Suprapubic skin (tissue), 4 donors: ENCODE results near the gene DSCAML1. TPM values are rescaled to one million over a fixed set of nuclear protein-coding genes. Genes with fewer than 3 reads are reported as not detected.

Experiments used
- DNase-seq, 2 donors: peaks; one replicate each; pipeline ENCODE4 v3.0.0-alpha.2; 2019; ENCODE audit warnings: low spot score in 2 of 2
- H3K27ac ChIP-seq: fragments of 200-600 bp; sonication (generic); one replicate; pipeline ENCODE4 v1.5.1; 2019
- H3K27me3 ChIP-seq: fragments of 200-600 bp; sonication (generic); one replicate; pipeline ENCODE4 v1.5.1; 2019
- H3K36me3 ChIP-seq: fragments of 200-600 bp; sonication (generic); one replicate; pipeline ENCODE4 v1.5.1; 2019
- H3K4me1 ChIP-seq: fragments of 200-600 bp; sonication (generic); one replicate; pipeline ENCODE4 v1.5.1; 2019
- H3K4me3 ChIP-seq: fragments of 200-600 bp; sonication (generic); one replicate; pipeline ENCODE4 v1.5.1; 2019; ENCODE audit warnings: mild to moderate bottlenecking
- H3K9me3 ChIP-seq: fragments of 200-600 bp; sonication (generic); one replicate; pipeline ENCODE4 v1.5.1; 2019
- CTCF ChIP-seq, 2 donors: fragments of 200-600 bp in 1 of 2; fragments of 450-650 bp in 1 of 2; sonication (generic) in 1 of 2; IDR thresholded peaks; one replicate each; pipeline ENCODE4 v1.5.1; 2016 to 2019; ENCODE audit warnings: antibody characterized with exemption in 2 of 2, mild to moderate bottlenecking in 1 of 2, moderate library complexity in 1 of 2
- EP300 ChIP-seq: sonication (generic); formaldehyde crosslinking; IDR thresholded peaks from one replicate; pipeline ENCODE4 v1.6.1; 2017; ENCODE audit warnings: antibody characterized with exemption
- POLR2A ChIP-seq, 2 donors: fragments of 450-650 bp; IDR thresholded peaks; one replicate each; pipeline ENCODE4 v1.6.1; 2017; ENCODE audit warnings: antibody characterized with exemption in 2 of 2, mild to moderate bottlenecking in 2 of 2, moderate library complexity in 2 of 2
- POLR2AphosphoS5 ChIP-seq, 3 donors: sonication (generic); formaldehyde crosslinking; IDR thresholded peaks; one replicate each; pipeline ENCODE4 v1.6.1; 2017; ENCODE audit warnings: antibody characterized with exemption in 3 of 3
- WGBS: methylation state at CpG from one replicate; pipeline ENCODE4 v1.1.5; 2018; 5-methylcytosine and 5-hydroxymethylcytosine counted together
- total RNA-seq, 4 donors: library from RNA; depleted of rRNA; stranded (reverse); fragments of >200 nt; gene quantifications; one replicate each; pipeline ENCODE4 v1.1.0, GENCODE V29; 2016

Gene DSCAML1
- total RNA-seq, 4 donors from 2014 or later, result 0.11 to 0.24 (median 0.21) TPM; not detected in 1

GRCh38 chr11:117438371-117439000 lies 358.5 kb downstream of the DSCAML1 start:
- WGBS, result 77% methylated on average over 9 of the region's 17 CpGs

GRCh38 chr11:117437791-117438130 lies 359.3 kb downstream of the DSCAML1 start:
- no peak for DNase-seq
- H3K27ac ChIP-seq, result no peak overlapping the region

More at GRCh38 chr11:117438371-117439000, 358.5 kb downstream of the DSCAML1 start:
- no peaks in the 10 kb centered on the region for H3K36me3 ChIP-seq
- H3K9me3 ChIP-seq, result no peaks in the 10 kb centered on the region
- H3K27ac ChIP-seq, result no peak overlapping the region
- H3K4me3 ChIP-seq, result no peak overlapping the region
- no peak for DNase-seq
- peaks cover 21% of the 10 kb centered on the region for H3K27me3 ChIP-seq
- no peaks in the 10 kb centered on the region for H3K4me1 ChIP-seq
- TF ChIP-seq POLR2AphosphoS5 (IDR thresholded peaks at IDR 0.05) (no peak), CTCF (IDR thresholded peaks at IDR 0.05) (no peak), EP300 (no peak), POLR2A (IDR thresholded peaks at IDR 0.05) (no peak)

GRCh38 chr11:117437041-117437790 lies 359.8 kb downstream of the DSCAML1 start:
- no peak for DNase-seq
- WGBS, result 78% methylated on average over 23 of the region's 23 CpGs
- Histone ChIP-seq H3K27me3 (peaks cover 10% of the 10 kb centered on the region), H3K27ac (no peak overlapping the region), H3K4me1 (no peaks in the 10 kb centered on the region), H3K4me3 (no peak overlapping the region), H3K9me3 (no peaks in the 10 kb centered on the region), H3K36me3 (no peaks in the 10 kb centered on the region)
- TF ChIP-seq EP300 (no peak), CTCF (IDR thresholded peaks at IDR 0.05) (no peak), POLR2A (IDR thresholded peaks at IDR 0.05) (no peak), POLR2AphosphoS5 (IDR thresholded peaks at IDR 0.05) (no peak)

More at GRCh38 chr11:117437791-117438130, 359.3 kb downstream of the DSCAML1 start:
- Histone ChIP-seq H3K36me3 (no peaks in the 10 kb centered on the region), H3K4me1 (no peaks in the 10 kb centered on the region), H3K27me3 (peaks cover 14% of the 10 kb centered on the region), H3K9me3 (no peaks in the 10 kb centered on the region), H3K4me3 (no peak overlapping the region)
- WGBS, result 86% methylated on average over 14 of the region's 14 CpGs
- TF ChIP-seq POLR2AphosphoS5 (IDR thresholded peaks at IDR 0.05) (no peak), POLR2A (IDR thresholded peaks at IDR 0.05) (no peak), EP300 (no peak), CTCF (IDR thresholded peaks at IDR 0.05) (no peak)

- H3K4me3 ChIP-seq, result no peak overlapping the region
- peaks cover 10% of the 10 kb centered on the region for H3K27me3 ChIP-seq
- DNase-seq, result no peak
- no peaks in the 10 kb centered on the region for H3K36me3 ChIP-seq
- no peaks in the 10 kb centered on the region for H3K9me3 ChIP-seq
- no peak for TF ChIP-seq EP300
- TF ChIP-seq CTCF (IDR thresholded peaks at IDR 0.05), result no peak
- TF ChIP-seq POLR2AphosphoS5 (IDR thresholded peaks at IDR 0.05), result no peak
- TF ChIP-seq POLR2A (IDR thresholded peaks at IDR 0.05), result no peak
- no peaks in the 10 kb centered on the region for H3K4me1 ChIP-seq
- no peak overlapping the region for H3K27ac ChIP-seq
- 75% methylated on average over 6 of the region's 6 CpGs for WGBS
These were observed 361.7 kb downstream of the DSCAML1 start for GRCh38 chr11:117435326-117435725.

- WGBS, result 94% methylated on average over 1 of the region's 1 CpG
- H3K4me3 ChIP-seq, result no peak overlapping the region
- no peak for TF ChIP-seq POLR2A (IDR thresholded peaks at IDR 0.05)
- no peak for TF ChIP-seq POLR2AphosphoS5 (IDR thresholded peaks at IDR 0.05)
- no peak for TF ChIP-seq EP300
- TF ChIP-seq CTCF (IDR thresholded peaks at IDR 0.05), result no peak
- no peaks in the 10 kb centered on the region for H3K36me3 ChIP-seq
- no peaks in the 10 kb centered on the region for H3K9me3 ChIP-seq
- peaks cover 10% of the 10 kb centered on the region for H3K27me3 ChIP-seq
- H3K4me1 ChIP-seq, result no peaks in the 10 kb centered on the region
- DNase-seq, result no peak
- H3K27ac ChIP-seq, result no peak overlapping the region
These were observed 362.5 kb downstream of the DSCAML1 start for GRCh38 chr11:117434481-117434880.
